Measurements from ENCODE around the gene PLAC8L1.

Gene PLAC8L1

GRCh38 chr5:146048994-146049703, 56.2 kb downstream of the PLAC8L1 start:
- TF ChIP-seq CTCF (IDR thresholded peaks at IDR 0.05; ENCODE audit: low read depth, low read length): peak; percentile 80
- Histone ChIP-seq H3K36me3 (no peaks in the 10 kb centered on the region), H3K27ac (no peak overlapping the region), H3K9me3 (ENCODE audit: severe bottlenecking) (no peaks in the 10 kb centered on the region), H3K27me3 (ENCODE audit: insufficient read depth, low read depth, severe bottlenecking) (no peaks in the 10 kb centered on the region), H3K4me3 (ENCODE audit: low read depth, low read length) (no peak overlapping the region)
- DNase-seq: peak; percentile 69

GRCh38 chr5:146047396-146047795, 58.0 kb downstream of the PLAC8L1 start:
- Histone ChIP-seq H3K27ac (no peak overlapping the region), H3K9me3 (ENCODE audit: severe bottlenecking) (no peaks in the 10 kb centered on the region), H3K36me3 (no peaks in the 10 kb centered on the region), H3K4me3 (ENCODE audit: low read depth, low read length) (no peak overlapping the region), H3K27me3 (ENCODE audit: insufficient read depth, low read depth, severe bottlenecking) (no peaks in the 10 kb centered on the region)
- DNase-seq: no peak
- TF ChIP-seq CTCF (IDR thresholded peaks at IDR 0.05; ENCODE audit: low read depth, low read length): no peak

GRCh38 chr5:146043722-146044121, 61.7 kb downstream of the PLAC8L1 start:
- no peak for TF ChIP-seq CTCF (IDR thresholded peaks at IDR 0.05; ENCODE audit: low read depth, low read length)
- Histone ChIP-seq H3K4me3 (ENCODE audit: low read depth, low read length) (no peak overlapping the region), H3K27ac (no peak overlapping the region), H3K27me3 (ENCODE audit: insufficient read depth, low read depth, severe bottlenecking) (no peaks in the 10 kb centered on the region), H3K9me3 (ENCODE audit: severe bottlenecking) (no peaks in the 10 kb centered on the region), H3K36me3 (no peaks in the 10 kb centered on the region)
- DNase-seq: no peak

- no peak overlapping the region for H3K27ac ChIP-seq
- no peak overlapping the region for H3K4me3 ChIP-seq (ENCODE audit: low read depth, low read length)
- DNase-seq: no peak
Observed at GRCh38 chr5:146042628-146043279, 62.6 kb downstream of the PLAC8L1 start.

GRCh38 chr5:146041180-146041789, 64.1 kb downstream of the PLAC8L1 start:
- H3K27me3 ChIP-seq (ENCODE audit: insufficient read depth, low read depth, severe bottlenecking): no peaks in the 10 kb centered on the region
- H3K4me3 ChIP-seq (ENCODE audit: low read depth, low read length): no peak overlapping the region
- peak; percentile 50; the same call in 1 of the 2 replicates for TF ChIP-seq CTCF (IDR thresholded peaks at IDR 0.05; ENCODE audit: low read depth, low read length)
- H3K36me3 ChIP-seq: no peaks in the 10 kb centered on the region
- no peaks in the 10 kb centered on the region for H3K9me3 ChIP-seq (ENCODE audit: severe bottlenecking)
- H3K27ac ChIP-seq: no peak overlapping the region
- no peak for DNase-seq

More at GRCh38 chr5:146042628-146043279, 62.6 kb downstream of the PLAC8L1 start:
- no peaks in the 10 kb centered on the region for H3K36me3 ChIP-seq
- TF ChIP-seq CTCF (IDR thresholded peaks at IDR 0.05; ENCODE audit: low read depth, low read length): no peak
- H3K27me3 ChIP-seq (ENCODE audit: insufficient read depth, low read depth, severe bottlenecking): no peaks in the 10 kb centered on the region
- H3K9me3 ChIP-seq (ENCODE audit: severe bottlenecking): no peaks in the 10 kb centered on the region

Data from WERI-Rb-1 (cell line).